HG03432 (cell line): ENCODE data around the gene TMCC1.
A peak's percentile ranks its signal among the peaks of the same experiment; 100 is the strongest.
"Not testable (repeated sequence)": the region's sequence is repeated elsewhere in the genome, so short reads cannot be mapped to it uniquely, and the experiment has no call there.

Experiments used
- ATAC-seq: cut with Tn5 transposase; IDR thresholded peaks from one replicate; pipeline ENCODE4 v1.9.1; 2021; ENCODE audit warnings: mild to moderate bottlenecking, moderate library complexity; ENCODE audit not compliant: unreplicated experiment

The TMCC1 gene

DNA sequence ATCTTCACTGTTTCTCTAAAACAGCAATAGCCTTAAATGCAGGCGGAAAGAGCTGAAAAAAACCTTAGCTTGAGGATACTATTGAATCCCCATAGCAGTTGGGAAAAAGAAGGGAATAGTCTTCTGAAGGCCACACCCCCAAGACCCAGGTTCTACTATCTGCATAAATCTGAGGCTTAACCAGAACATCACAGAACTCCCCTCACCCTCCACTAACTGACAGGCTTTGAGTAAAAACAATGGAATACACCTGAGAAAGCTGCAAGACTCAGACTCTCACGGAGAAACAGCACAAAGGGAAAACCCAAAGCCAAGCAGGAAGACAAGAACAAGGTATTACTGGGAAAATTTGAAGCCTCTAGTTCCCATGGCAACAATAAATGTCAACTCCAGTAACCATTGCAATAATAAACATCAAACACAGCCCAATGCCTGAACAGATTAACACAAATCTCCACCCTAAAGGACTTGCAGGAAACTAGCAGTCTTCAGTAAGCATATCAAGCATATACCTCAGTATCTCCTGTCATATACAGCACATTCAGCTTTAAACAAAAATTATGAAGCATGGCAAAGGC is 56.4 kb downstream of the TMCC1 start:
- no peak for ATAC-seq

DNA sequence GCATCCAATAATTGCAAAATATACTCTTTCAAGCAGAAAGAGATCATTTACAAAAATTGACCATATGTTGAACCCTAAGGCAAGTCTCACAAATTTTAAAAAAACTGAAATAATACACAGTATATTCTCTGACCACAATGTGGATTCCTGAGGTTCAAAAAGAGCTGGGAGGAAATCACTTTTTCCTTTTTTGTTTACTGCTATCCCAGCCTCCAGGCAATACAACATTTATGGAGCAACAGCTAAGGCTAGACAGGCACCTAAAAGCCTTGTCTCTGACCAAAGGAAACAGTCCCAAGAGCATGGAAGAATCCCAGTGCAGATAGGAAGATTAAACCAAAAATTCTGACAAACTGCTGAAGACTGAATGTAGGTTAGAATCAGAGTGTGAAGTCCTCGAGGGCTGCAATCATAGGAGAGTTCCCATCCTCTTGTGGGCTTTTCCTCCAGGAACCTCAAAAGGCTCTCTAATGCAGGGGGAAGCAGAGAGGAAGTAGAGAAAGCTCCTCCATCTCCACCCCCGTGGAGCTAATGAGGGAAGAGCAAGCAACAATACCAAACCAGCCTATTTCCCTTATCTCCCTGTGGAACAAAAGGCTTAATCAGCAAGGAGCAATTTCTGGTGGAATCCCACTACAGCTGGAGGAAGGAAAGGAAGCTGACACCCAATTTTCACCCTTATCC is 57.0 kb downstream of the TMCC1 start:
- ATAC-seq = no peak

DNA sequence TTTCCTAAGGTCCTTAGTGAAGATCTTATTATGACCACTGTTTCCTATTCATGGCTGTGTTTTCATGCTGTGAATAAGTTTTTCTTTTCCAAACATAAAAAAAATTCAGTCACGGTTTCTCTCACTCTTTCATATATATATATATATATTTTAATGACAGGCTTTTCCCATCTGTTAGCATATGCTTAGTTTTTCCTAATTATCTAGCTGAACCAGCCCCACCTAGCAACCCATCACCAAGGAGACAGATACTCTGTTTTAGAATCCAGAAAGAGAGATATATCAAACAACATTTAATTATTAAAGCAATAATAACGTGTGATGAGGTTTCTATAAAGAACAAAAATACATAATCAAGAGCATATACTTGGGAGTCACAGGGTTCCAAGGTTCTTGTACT is 58.3 kb downstream of the TMCC1 start:
- ATAC-seq = no peak

DNA sequence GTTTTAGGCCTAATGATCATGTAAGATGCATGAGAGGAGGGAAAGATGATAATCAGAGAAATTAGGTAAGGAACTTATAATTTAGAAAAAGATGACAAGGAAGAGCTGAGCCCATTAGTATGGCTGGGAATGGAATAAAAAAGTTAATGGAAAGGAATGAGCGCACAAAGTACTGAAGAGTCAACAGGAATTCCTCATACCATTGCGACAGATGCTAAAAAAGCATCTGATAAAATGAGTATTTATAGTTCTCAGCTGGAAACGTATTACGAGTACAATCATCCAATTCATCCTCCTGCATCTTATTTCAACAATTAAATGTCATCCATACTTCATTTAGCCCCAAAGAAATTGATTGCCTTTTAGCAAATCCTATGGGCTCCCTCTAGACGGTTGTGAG is 58.9 kb downstream of the TMCC1 start:
- no peak for ATAC-seq

DNA sequence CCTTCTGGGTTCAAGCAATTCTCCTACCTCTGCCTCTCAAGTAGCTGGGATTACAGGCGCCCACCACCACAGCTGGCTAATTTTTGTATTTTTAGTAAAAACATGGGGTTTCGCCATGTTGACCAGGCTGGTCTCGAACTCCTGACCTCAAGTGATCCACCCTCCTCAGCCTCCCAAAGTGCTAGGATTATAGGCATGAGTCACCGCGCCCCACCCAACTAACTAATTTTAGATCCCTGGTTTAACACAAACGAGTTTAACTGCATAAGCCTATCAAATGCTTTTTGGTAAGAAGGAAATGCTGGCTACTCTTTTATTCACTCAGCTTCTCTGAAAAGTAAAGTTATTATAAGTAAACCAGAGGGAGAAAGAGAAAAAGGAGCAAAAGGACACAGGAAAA is 61.6 kb downstream of the TMCC1 start:
- not testable (repeated sequence) for ATAC-seq

DNA sequence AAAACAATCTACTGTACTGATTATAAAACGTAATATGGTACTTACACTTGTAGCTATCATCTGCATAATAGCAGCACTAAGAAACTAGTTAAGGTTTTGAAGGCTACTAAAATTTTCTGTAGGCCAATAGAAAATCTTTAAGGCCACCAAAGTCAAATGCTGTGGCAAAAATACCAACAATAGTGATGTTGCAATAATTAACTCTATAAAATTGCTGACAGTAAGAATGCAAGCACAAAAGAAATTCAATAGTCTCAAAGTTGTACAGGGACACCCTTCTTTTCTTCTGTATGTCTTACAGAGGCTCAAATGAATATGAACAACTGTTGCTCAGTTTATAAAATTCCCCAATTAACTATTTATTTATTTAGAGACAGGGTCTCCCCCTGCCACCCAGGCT is 62.0 kb downstream of the TMCC1 start:
- ATAC-seq = no peak

DNA sequence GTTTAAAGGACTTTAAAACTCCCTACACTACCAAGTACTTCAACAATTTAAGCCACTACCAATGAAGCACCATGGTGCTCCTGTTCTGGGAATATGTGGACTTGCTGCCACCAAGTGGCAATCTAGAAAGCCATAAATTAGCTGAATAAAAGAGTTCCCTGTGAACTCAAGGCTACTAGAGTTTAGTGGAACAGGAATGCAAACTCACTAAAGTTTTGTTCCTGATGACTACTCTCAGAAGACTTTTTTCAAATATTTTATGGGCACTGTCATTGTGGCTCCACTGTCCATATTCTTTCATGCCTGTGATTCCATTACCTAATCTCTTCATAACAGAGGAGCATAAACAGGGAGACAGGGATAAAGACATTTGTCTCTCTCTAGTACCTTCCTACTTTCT is 63.9 kb downstream of the TMCC1 start:
- no peak for ATAC-seq

DNA sequence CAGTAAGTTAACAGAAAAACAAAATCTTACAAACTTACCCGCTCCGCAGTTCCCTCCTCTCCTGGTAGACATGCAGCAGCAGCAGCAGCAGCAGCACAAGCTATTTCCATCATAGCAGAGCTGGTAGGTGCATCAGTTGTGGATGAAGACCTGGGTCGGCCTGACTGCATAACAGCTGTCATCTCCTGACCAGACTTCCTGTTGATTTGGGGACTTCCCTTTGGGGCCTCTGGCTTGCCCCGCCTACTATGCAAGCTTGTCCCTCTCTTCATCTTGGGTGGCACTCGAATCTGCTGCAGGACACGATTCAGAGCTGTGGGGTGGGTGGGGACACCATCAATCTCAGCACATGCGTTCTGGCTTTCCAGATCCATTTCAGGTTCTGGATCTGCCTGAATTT is 65.7 kb downstream of the TMCC1 start:
- peak; percentile 84 for ATAC-seq

DNA sequence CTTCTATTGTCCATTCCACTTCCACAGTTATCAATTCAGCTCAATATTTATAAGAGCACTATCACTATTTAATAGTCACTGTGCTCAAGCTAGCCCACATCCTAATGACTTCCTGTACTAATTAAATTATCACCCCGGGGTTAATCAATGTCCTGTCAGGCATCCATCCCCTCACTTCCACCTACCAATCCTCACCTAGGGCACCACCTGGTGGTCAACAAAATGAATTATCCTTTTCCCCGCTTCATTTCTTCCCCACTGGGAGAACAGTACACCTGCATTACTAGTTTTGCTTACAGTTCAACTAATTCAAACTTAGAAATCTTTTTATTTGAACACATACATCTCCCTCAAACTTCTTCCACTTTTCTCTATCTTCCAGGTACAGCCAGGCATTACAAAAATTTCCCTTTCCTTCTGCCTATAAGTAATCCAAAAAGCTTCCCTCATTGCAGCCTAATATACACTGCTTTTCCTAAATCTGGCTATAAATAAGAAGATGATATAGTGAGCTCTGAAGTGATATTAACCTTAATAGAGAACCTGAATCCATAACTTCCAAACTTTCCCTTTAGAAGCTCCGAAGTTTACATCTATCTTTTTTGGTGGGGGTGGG is 68.5 kb downstream of the TMCC1 start:
- no peak for ATAC-seq

DNA sequence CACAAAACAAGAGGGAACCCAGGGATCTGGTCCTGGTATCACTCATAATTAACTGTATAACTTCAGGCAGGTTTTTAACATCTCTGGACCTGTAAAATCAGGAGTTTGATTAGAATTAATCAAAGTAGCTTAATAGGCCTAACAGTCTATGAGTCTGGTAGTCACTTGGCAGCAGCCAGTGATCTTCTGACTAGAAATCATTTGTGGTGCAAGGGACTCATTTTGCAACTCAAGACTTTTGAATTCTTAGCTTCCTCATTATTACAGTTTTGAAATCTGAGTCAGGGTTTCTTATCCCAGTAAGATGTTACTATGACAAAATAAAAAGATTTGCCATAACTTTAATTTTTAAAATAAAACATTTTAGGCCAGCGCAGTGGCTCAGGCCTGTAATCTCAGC is 70.8 kb downstream of the TMCC1 start:
- no peak for ATAC-seq

DNA sequence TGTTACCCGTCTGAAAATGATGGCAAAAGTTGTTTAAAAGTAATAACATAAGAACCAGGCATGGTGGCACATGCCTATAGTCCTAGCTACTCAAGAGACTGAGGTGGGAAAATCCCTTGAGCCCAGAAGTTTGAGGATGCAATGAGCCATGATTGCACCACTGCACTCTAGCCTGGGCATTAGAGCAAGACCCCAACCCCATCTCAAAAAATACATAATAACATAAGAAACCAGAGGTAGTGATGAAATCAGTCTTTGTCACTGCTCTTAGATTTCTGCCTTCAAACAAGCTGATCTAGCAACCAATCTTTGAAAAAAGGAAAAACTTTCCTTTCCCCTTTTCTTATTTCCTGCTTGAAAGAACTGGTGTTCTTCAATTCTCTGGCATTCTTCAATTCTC is 71.3 kb downstream of the TMCC1 start:
- ATAC-seq = no peak

DNA sequence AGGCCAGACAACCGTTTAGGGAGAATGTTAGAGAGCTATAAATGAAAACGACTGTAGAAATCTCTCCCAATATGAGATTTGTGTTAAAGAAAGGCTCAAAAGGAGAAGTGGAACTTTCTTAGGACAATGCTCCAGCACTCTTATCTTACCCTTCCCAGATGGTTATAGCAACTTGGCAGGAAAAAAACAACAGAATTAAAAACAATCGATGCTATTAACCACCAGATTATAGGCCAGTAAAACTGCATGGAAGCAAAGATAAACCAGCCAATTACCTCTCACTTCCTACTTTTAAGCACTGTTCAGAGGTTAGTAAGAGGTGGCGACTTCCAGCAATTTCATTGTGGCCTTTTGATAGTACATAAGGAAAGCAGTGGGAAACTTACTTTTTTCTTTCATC is 72.9 kb downstream of the TMCC1 start:
- no peak for ATAC-seq

DNA sequence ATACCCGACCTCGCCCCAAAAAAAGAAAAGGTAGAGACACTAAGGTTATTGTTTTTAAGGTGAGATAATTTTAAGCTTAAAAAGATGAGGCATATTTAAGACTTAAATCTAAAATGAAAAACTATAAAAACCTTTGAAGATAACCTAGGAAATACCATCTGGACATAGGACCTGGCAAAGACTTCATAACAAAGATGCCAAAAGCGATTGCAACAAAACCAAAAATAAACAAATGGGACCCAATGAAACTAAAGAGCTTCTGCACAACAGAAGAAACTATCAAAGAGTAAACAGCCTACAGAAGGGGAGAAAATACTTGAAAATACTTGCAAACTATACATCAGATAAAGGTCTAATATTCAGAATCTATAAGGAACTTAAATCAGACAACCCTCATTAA is 80.9 kb downstream of the TMCC1 start:
- no peak for ATAC-seq

DNA sequence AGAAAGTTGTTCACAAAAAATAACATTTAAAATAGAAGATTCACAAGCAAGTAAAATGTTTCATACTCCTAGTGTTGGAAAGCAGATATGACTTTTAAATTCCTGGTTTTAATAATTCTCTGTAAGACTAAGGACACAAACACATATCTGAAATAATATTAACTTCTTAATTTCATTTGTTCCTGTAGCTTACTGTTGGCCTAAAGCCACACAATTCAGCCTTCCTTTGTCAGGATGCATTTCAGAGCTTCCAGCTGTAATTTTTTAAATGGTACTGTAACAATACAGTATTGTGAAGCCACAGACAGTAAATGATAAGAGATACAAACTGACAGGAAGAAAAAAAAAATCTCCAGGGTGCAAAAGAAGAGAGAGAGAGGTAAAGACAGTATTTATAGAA is 84.2 kb downstream of the TMCC1 start:
- ATAC-seq = no peak

DNA sequence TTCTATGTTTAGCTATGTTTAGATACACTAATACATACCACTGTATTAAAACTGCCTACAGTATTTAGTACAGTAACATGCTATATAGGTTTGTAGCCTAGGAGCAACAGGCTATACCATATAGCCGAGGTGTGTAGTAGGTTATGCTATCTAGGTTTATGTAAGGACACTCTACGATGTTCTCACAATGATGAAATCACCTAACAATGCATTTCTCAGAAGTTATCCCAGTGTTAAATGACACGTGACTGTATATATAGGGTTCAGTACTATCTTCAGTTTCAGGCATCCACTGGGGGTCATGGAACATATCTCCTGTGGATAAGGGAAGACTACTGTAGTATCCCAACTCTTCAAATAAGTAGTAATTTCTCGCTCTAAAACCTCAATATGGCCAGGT is 97.4 kb downstream of the TMCC1 start:
- ATAC-seq = no peak

DNA sequence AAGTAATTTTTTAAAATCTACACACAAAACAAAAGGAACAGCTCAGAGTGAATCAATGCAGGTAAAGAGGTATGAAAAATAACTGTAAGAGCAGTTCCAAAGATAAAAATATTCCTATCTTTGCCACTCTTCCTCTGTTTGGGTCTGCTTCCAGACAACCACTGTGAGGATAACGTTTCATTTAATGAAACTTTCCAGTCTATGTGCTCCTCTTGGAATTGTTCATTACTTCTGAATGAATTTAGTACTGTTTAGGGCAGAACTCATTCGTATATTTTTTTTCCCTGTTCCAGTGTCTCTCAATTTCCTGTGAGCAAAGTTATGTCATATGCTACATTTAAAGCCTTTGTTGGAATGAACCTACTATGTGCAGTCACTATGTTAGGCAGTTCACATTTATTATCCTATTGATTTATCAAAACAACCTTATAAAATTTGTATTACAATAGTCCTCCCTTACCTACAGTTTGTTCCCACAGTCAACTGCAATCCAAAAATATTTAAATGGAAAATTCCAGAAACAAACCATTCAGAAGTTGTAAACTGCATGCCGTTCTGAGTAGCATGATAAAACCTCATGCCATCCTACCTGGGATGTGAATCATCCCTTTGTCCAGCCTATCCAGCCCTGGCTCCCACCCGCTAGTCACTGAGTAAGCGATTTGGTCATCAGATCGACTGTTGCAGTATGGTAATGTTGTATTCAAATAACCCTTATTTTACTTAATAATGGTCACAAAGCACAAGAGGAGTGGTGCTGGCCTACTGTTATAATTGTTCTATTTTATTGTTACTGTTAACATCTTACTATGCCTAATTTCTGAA is 98.1 kb downstream of the TMCC1 start:
- ATAC-seq = no peak

DNA sequence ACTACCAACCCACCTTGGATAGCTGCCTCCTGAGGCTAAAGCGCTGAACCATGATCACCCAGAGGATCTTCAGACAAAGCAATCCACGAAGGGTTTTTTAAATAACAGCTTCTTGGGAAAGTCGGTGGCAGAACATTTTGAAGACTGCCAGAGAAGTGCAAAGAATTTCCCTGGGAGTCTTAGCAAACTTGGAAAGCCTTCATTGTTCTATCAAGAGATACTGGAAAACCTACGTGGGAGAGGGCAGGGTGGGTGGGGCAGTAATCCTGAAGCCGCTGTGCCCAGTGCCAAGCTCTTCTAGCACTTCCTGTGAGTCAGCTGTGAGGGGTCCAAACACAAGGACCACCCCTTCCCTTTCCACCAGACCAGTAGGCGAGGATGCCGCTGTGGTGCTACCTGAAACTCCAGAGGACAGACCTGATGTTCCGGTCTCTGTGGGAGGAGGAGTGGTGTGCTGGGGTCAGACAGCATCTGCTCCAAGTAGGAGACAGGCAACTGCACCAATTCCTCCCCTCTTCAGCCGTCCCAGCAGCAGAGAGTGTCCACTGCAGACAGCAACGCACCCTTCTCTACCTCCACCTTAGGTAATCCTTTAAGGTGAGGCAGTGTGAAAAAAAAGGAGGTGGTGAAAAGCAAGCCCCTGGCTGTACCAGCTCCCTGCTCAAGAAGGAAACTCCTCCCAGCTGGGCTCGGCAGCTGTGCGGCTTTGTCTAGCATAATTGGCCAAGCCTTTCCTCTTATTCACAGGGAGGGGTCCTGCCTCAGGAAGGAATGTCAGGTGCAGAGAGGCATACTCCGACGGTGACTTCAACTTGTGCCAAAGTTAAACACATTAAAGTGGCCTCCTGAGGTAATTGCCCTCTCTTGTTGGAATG is 99.0 kb downstream of the TMCC1 start:
- no peak for ATAC-seq

DNA sequence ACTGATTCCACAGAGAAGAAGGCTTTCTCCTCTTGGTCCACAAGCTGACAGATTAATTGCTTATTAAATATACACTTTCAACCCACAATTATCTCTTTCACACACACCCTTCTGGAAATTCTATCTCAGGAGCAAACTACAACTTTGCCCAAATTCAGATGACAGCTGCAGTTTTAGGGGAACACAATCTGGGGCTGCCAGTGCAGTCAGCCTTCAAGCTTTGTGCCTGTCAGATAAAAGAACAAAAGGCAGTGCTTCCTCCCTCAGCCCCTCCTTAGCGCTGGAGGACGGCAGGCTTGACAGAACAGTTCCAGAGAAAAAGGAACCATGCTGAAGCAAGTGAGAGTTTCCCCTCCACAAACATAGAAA is 99.6 kb downstream of the TMCC1 start:
- ATAC-seq = no peak

DNA sequence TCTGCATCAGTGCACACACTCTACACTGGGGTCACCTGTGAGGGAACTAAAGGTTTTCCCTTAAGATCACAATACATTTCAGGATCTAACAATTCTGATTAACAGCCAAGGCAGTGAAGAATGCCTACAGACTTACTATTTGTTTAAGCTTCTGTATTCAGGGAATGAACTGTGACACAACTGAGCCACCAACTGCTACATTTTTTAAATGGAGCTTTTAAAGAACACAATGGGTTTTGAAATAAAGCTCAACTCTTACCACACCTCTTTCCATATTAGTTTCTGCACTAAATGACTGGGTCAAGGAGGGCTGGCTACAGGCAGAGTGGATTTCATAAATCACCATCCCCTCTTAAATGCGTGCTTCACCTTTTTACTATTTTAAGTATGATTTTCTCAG is 100.2 kb downstream of the TMCC1 start:
- ATAC-seq = no peak

DNA sequence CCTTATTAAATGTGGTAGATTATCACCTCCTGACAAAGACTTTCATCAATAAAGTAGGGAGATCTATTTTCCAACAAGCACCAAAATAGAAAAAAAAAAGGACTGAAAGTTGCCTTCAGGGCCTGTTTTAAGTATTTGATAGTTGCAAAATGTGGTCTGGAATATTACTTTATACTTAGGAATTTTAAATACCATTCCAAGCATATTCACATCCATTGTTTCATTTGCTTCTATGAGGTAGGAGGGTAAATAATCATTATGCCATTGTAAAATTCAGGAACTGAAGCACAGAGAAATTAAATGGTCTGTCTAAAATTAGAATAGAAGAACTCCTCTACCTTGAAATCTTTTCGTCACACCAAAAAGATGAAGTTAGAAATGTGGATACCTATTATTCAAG is 110.0 kb downstream of the TMCC1 start:
- ATAC-seq = no peak

DNA sequence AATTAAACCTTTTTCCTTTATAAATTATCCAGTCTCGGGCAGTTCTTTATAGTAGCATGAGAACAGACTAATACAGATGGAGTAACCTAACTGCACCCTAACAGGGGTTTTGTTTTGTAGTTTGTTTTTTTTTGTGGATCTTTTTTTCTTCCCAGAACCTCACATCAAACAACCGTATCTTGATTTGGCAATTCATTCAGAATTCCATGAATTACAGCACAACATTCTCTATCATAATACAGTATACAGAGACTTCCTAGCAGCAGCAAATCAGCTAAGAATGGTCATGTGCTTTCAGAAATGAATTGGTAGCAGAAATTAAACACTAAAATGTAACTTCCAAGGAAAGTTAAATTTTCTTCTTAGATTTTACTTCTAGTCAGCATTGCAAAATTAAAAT is 114.6 kb downstream of the TMCC1 start:
- no peak for ATAC-seq
